ENCODE data around the gene MCUB. TPM values are rescaled to one million over a fixed set of nuclear protein-coding genes. Genes with fewer than 3 reads are reported as not detected.

MCUB gene
- total and polyA plus RNA-seq, 2 donors (not counting 1 experiment from before 2014, with no cell fraction given): 19.0 to 20.6 TPM

- H2AFZ ChIP-seq (ENCODE audit: low read length): peak overlapping the region; percentile 64
- H3K4me3 ChIP-seq (replicated peaks in 1 of 4; ENCODE audit: control extremely low read depth in 1 of 4, insufficient read depth in 1 of 4, low read depth in 3 of 4, low read length in 4 of 4): peak overlapping the region; percentile 73 to 84 (median 80)
- peak overlapping the region; percentile 49 for H3K4me2 ChIP-seq (ENCODE audit: extremely low read depth, insufficient read depth, low read length)
- H3K36me3 ChIP-seq (ENCODE audit: control insufficient read depth, insufficient read depth, low read length): no peaks in the 10 kb centered on the region
- no peaks in the 10 kb centered on the region for H3K9me3 ChIP-seq (ENCODE audit: control insufficient read depth, insufficient read depth, low read depth, low read length)
- peak overlapping the region; percentile 40 for H3K9ac ChIP-seq (ENCODE audit: insufficient read depth, low read length)
- TF ChIP-seq, protein P1, sequence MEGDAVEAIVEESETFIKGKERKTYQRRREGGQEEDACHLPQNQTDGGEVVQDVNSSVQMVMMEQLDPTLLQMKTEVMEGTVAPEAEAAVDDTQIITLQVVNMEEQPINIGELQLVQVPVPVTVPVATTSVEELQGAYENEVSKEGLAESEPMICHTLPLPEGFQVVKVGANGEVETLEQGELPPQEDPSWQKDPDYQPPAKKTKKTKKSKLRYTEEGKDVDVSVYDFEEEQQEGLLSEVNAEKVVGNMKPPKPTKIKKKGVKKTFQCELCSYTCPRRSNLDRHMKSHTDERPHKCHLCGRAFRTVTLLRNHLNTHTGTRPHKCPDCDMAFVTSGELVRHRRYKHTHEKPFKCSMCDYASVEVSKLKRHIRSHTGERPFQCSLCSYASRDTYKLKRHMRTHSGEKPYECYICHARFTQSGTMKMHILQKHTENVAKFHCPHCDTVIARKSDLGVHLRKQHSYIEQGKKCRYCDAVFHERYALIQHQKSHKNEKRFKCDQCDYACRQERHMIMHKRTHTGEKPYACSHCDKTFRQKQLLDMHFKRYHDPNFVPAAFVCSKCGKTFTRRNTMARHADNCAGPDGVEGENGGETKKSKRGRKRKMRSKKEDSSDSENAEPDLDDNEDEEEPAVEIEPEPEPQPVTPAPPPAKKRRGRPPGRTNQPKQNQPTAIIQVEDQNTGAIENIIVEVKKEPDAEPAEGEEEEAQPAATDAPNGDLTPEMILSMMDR (conservative IDR thresholded peaks at IDR 0.05 in 1 of 2, IDR thresholded peaks at IDR 0.05 in 1 of 2; ENCODE audit: low read depth in 1 of 2, low read length in 2 of 2): no peak
- no peak for TF ChIP-seq EZH2 (IDR thresholded peaks at IDR 0.05; ENCODE audit: low read length, missing control alignments)
- H3K79me2 ChIP-seq (ENCODE audit: control insufficient read depth, insufficient read depth, low read length): peaks cover 10% of the 10 kb centered on the region
- H3K4me1 ChIP-seq (ENCODE audit: control insufficient read depth, extremely low read depth, insufficient read depth, low read length): peaks cover 2% of the 10 kb centered on the region
- peak overlapping the region; percentile 80 for H3K27ac ChIP-seq (ENCODE audit: insufficient read depth, low read length)
- peak in 1 of 2 donors; percentile 7 for DNase-seq (ENCODE audit: low read depth in 2 of 2)
- H3K27me3 ChIP-seq (ENCODE audit: control insufficient read depth, insufficient read depth, low read length): no peaks in the 10 kb centered on the region
- no peaks in the 10 kb centered on the region for H4K20me1 ChIP-seq (ENCODE audit: control insufficient read depth, extremely low read depth, insufficient read depth, low read length)
Measured at GRCh38 chr4:109701566-109702410, 141.7 kb downstream of the MCUB start.

- H3K4me2 ChIP-seq (ENCODE audit: extremely low read depth, insufficient read depth, low read length): peak within 1 kb of the TSS; percentile 66
- peaks cover 10% of the 10 kb centered on the region for H3K79me2 ChIP-seq (ENCODE audit: control insufficient read depth, insufficient read depth, low read length)
- TF ChIP-seq, protein P1 (conservative IDR thresholded peaks at IDR 0.05 in 1 of 2, IDR thresholded peaks at IDR 0.05 in 1 of 2; ENCODE audit: low read depth in 1 of 2, low read length in 2 of 2): peak; percentile 51 to 61
- no peak for TF ChIP-seq EZH2 (IDR thresholded peaks at IDR 0.05; ENCODE audit: low read length, missing control alignments)
- no peaks in the 10 kb centered on the region for H4K20me1 ChIP-seq (ENCODE audit: control insufficient read depth, extremely low read depth, insufficient read depth, low read length)
- no peaks in the 10 kb centered on the region for H3K36me3 ChIP-seq (ENCODE audit: control insufficient read depth, insufficient read depth, low read length)
- peak within 1 kb of the TSS; percentile 73 to 84 (median 80) for H3K4me3 ChIP-seq (replicated peaks in 1 of 4; ENCODE audit: control extremely low read depth in 1 of 4, insufficient read depth in 1 of 4, low read depth in 3 of 4, low read length in 4 of 4)
- H3K9me3 ChIP-seq (ENCODE audit: control insufficient read depth, insufficient read depth, low read depth, low read length): no peaks in the 10 kb centered on the region
- peak within 1 kb of the TSS; percentile 80 for H3K27ac ChIP-seq (ENCODE audit: insufficient read depth, low read length)
- H3K9ac ChIP-seq (ENCODE audit: insufficient read depth, low read length): peak within 1 kb of the TSS; percentile 51
- no peaks in the 10 kb centered on the region for H3K27me3 ChIP-seq (ENCODE audit: control insufficient read depth, insufficient read depth, low read length)
- H3K4me1 ChIP-seq (ENCODE audit: control insufficient read depth, extremely low read depth, insufficient read depth, low read length): peaks cover 2% of the 10 kb centered on the region
- peak within 1 kb of the TSS; percentile 80 for H2AFZ ChIP-seq (ENCODE audit: low read length)
- peak; percentile 71 to 72 for DNase-seq (ENCODE audit: low read depth in 2 of 2)
Measured at GRCh38 chr4:109702950-109703663, 143.1 kb downstream of the MCUB start, which contains the start of gene CASP6. Gene CASP6, minus strand, starts transcription at chr4:109703445. Its CDS starts 50 bp downstream, at chr4:109703395.

All from fibroblast of lung (primary cell).